ENCODE data around the gene BRD7. TPM values are rescaled to one million over a fixed set of nuclear protein-coding genes. Genes with fewer than 3 reads are reported as not detected.

The BRD7 gene
- total and polyA plus RNA-seq, 2 of the 4 experiments (the other 2 are of a cell fraction): 24.8 to 29.9 TPM

DNA sequence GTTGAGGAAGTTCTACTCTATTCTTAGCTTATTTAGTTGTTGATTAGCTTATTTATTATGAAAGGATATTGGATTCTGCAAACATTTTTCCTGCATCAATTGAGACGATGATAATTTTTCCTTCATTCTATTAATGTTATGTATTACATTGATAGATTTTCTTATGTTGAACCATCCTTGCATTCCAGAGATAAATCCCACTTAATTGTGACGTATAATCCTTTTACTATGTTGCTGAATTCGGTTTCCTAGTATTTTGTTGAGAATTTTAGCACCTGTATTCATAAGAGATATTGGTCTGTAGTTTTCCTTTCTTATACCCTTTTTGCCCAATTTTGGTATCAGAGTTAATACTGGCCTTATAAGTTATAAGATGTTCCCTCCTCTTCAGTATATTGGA, 47.6 kb upstream of the BRD7 start:
- H3K9me1 ChIP-seq (ENCODE audit: insufficient read depth, low read length): no peaks in the 10 kb centered on the region
- no peak overlapping the region for H2BK20ac ChIP-seq (ENCODE audit: low read depth, low read length)
- no peak overlapping the region for H2AFZ ChIP-seq (replicated peaks; ENCODE audit: low read length, poor library complexity)
- no peak overlapping the region for H3K23ac ChIP-seq (ENCODE audit: low read depth, low read length)
- no peak overlapping the region for H2BK120ac ChIP-seq (ENCODE audit: low read depth, low read length)
- ChIA-PET CTCF (no interaction called here), POLR2A (ENCODE audit: unreplicated experiment) (no interaction called here)
- intact Hi-C loops (cut with micrococcal nuclease) (no loop called here), in situ Hi-C loops (cut with MboI; ENCODE audit: low sequenced_read_pairs) (no loop called here), dilution Hi-C loops (cut with HindIII; ENCODE audit: low sequenced_read_pairs, unreplicated experiment) (no loop called here)
- H3K56ac ChIP-seq (ENCODE audit: extremely low read depth, insufficient read depth, low read length): no peak overlapping the region
- no peak overlapping the region for H4K8ac ChIP-seq (ENCODE audit: low read depth in 2 of 2, low read length in 2 of 2)
- H3K4ac ChIP-seq (ENCODE audit: low read depth, low read length): no peak overlapping the region
- no peak overlapping the region for H3K18ac ChIP-seq (ENCODE audit: low read depth, low read length)
- H2BK5ac ChIP-seq (ENCODE audit: low read depth, low read length, poor library complexity, severe bottlenecking): no peak overlapping the region
- no peaks in the 10 kb centered on the region for H3K4me1 ChIP-seq (ENCODE audit: control insufficient read depth, insufficient read depth, low read length)
- H2AK5ac ChIP-seq (ENCODE audit: low read depth, low read length): no peak overlapping the region
- no peak overlapping the region for H4K91ac ChIP-seq (ENCODE audit: insufficient read depth, low read depth, low read length)
- no TSS peak for BruUV-seq (replicated peaks)
- DNase-seq (no peak), ATAC-seq (ENCODE audit: low read depth) (no peak)
- H3K4me2 ChIP-seq (ENCODE audit: low read depth, low read length): no peak overlapping the region
- no peaks in the 10 kb centered on the region for H4K20me1 ChIP-seq (ENCODE audit: insufficient read depth, low read length)
- no peak overlapping the region for H4K5ac ChIP-seq (ENCODE audit: low read depth, low read length)
- H3K4me3 ChIP-seq (ENCODE audit: insufficient read depth, low read depth, low read length): no peak overlapping the region
- no peak overlapping the region for H3K9ac ChIP-seq (ENCODE audit: low read depth, low read length)
- H3K27me3 ChIP-seq (ENCODE audit: control insufficient read depth, insufficient read depth, low read length): no peaks in the 10 kb centered on the region
- no peak for TF ChIP-seq BHLHE40 (IDR thresholded peaks at IDR 0.05; ENCODE audit: low read depth, low read length)
- H2AK9ac ChIP-seq (replicated peaks; ENCODE audit: low read depth, low read length, poor library complexity): no peak overlapping the region
- H2BK15ac ChIP-seq (ENCODE audit: low read depth, low read length): no peak overlapping the region
- no peak overlapping the region for H3K27ac ChIP-seq (ENCODE audit: insufficient read depth, low read length)
- no peaks in the 10 kb centered on the region for H3K36me3 ChIP-seq (ENCODE audit: control insufficient read depth, insufficient read depth, low read length)
- H3K9me3 ChIP-seq (ENCODE audit: control insufficient read depth, insufficient read depth, low read length): no peaks in the 10 kb centered on the region
- no peak overlapping the region for H3K14ac ChIP-seq (replicated peaks; ENCODE audit: low read depth, low read length)
- WGBS, 2 experiments (ENCODE audit: extremely low coverage in 2 of 2, insufficient read length in 1 of 2): no CpG with 5 or more reads among the region's 3 CpGs
- no peaks in the 10 kb centered on the region for H3K79me1 ChIP-seq (ENCODE audit: low read depth in 1 of 2, low read length in 2 of 2)

Measured in IMR-90 (cell line).